Natural killer cell (primary cell): ENCODE data around the gene NAT10. TPM values are rescaled to one million over a fixed set of nuclear protein-coding genes. Genes with fewer than 3 reads are reported as not detected.
A peak's percentile ranks its signal among the peaks of the same experiment; 100 is the strongest.

ENCODE experiments used
- ATAC-seq, 3 donors: fragments of 150-1000 bp in 2 of 3; fragments of 200-7000 bp in 1 of 3; cut with Tn5 transposase; 1 replicate in 1 of 3; 2 replicates in 2 of 3; pipeline ENCODE4 v1.10.0; 2021; ENCODE audit warnings: mild to moderate bottlenecking in 2 of 3, moderate library complexity in 2 of 3
- DNase-seq, 2 donors: peaks; one replicate each; pipeline versions ENCODE4 v3.0.0 to v3.0.0-alpha.2; 2013 to 2021; ENCODE audit warnings: mixed read lengths in 1 of 2
- H3K27ac ChIP-seq: one replicate; pipeline ENCODE4 v1.5.1; 2013; ENCODE audit warnings: mild to moderate bottlenecking, low read length
- H3K27me3 ChIP-seq: one replicate; pipeline ENCODE4 v1.6.1; 2013; ENCODE audit warnings: low read length; ENCODE audit not compliant: control insufficient read depth, insufficient read depth
- H3K36me3 ChIP-seq: one replicate; pipeline ENCODE4 v1.6.1; 2013; ENCODE audit warnings: low read length; ENCODE audit not compliant: control insufficient read depth, insufficient read depth
- H3K4me1 ChIP-seq: one replicate; pipeline ENCODE4 v1.6.1; 2013; ENCODE audit warnings: low read length; ENCODE audit not compliant: control insufficient read depth, insufficient read depth
- H3K4me3 ChIP-seq: one replicate; pipeline ENCODE4 v1.5.1; 2013; ENCODE audit warnings: low read length
- H3K9me3 ChIP-seq: one replicate; pipeline ENCODE4 v1.6.1; 2013; ENCODE audit warnings: low read length; ENCODE audit not compliant: control insufficient read depth, insufficient read depth
- H3K27ac Mint-ChIP-seq, 2 donors: one replicate each; pipeline ENCODE4 v1.8.0; 2022; ENCODE audit warnings: mild to moderate bottlenecking in 2 of 2, mixed read lengths in 2 of 2, moderate library complexity in 1 of 2
- H3K27me3 Mint-ChIP-seq, 2 donors: one replicate each; pipeline ENCODE4 v1.8.0; 2022; ENCODE audit warnings: low read depth in 2 of 2, mixed read lengths in 2 of 2
- H3K36me3 Mint-ChIP-seq: one replicate; pipeline ENCODE4 v1.8.0; 2022; ENCODE audit warnings: mixed read lengths
- H3K4me1 Mint-ChIP-seq, 2 donors: one replicate each; pipeline ENCODE4 v1.8.0; 2022; ENCODE audit warnings: mixed read lengths in 2 of 2
- H3K4me3 Mint-ChIP-seq: one replicate; pipeline ENCODE4 v1.8.0; 2022; ENCODE audit warnings: mild to moderate bottlenecking, moderate library complexity, mixed read lengths
- H3K9me3 Mint-ChIP-seq, 2 donors: one replicate each; pipeline ENCODE4 v1.8.0; 2022; ENCODE audit warnings: mixed read lengths in 2 of 2
- WGBS: methylation state at CpG from one replicate; pipeline ENCODE4 v1.1.7; 2013; ENCODE audit warnings: missing lambda C conversion rate; ENCODE audit not compliant: insufficient coverage; 5-methylcytosine and 5-hydroxymethylcytosine counted together
- intact Hi-C: fragments of 100-400 bp; cut with micrococcal nuclease; formaldehyde crosslinking; loops from one replicate; pipeline ENCODE4 v1.14.2; 2022
- total RNA-seq, 4 donors: library from RNA; stranded (reverse); fragments of 120-200 nt in 1 of 4; gene quantifications; one replicate each; pipeline versions ENCODE4 v1.2.3 to v1.2.4, GENCODE V29; 2013 to 2022
- TF ChIP-seq, protein P1 (sequence below): fragments of 200-600 bp; IDR thresholded peaks from one replicate; pipeline ENCODE4 v1.8.0; 2022; ENCODE audit warnings: antibody characterized with exemption

The NAT10 gene
- total RNA-seq, 3 donors from 2014 or later (not counting 1 experiment from before 2014, with no cell fraction given) = 40.3 to 53.6 (median 42.8) TPM

DNA sequence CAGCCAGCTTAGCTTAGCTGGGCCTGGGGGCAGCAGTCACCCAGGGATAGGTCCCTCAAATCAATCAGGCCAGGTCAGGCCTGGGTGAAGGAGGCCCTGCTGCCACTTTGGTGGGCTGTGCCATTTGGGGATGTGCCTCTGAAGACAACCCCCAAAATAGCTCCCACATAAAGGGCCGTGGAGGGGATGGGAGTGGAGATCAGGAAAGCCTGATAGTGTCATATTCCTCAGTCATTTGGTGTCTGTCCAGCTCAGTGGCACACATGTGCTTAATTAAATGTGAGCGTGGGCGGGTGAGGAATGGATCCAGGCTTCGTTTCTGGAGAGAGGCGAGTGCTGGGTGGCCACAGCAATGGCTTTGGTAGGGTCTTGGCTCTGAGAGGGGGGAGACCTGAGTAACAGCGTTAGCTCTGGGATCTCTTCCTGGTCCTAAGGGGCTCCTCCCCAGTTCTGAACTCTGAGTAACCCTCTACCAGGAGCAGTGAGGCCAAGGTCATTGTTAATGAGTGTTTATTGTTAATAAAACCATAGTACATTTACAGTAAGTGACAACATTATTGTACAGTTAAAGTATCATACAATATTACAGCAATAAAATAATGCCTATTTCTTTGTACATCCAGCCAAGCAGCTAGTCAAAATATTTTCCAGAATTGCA, 45.2 kb downstream of the NAT10 start:
- peaks cover 40% of the 10 kb centered on the region for H3K36me3 ChIP-seq
- TF ChIP-seq, protein P1, sequence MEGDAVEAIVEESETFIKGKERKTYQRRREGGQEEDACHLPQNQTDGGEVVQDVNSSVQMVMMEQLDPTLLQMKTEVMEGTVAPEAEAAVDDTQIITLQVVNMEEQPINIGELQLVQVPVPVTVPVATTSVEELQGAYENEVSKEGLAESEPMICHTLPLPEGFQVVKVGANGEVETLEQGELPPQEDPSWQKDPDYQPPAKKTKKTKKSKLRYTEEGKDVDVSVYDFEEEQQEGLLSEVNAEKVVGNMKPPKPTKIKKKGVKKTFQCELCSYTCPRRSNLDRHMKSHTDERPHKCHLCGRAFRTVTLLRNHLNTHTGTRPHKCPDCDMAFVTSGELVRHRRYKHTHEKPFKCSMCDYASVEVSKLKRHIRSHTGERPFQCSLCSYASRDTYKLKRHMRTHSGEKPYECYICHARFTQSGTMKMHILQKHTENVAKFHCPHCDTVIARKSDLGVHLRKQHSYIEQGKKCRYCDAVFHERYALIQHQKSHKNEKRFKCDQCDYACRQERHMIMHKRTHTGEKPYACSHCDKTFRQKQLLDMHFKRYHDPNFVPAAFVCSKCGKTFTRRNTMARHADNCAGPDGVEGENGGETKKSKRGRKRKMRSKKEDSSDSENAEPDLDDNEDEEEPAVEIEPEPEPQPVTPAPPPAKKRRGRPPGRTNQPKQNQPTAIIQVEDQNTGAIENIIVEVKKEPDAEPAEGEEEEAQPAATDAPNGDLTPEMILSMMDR = no peak
- H3K9me3 ChIP-seq = no peaks in the 10 kb centered on the region
- Mint-ChIP-seq H3K9me3 (no peaks in the 10 kb centered on the region), H3K4me3 (no peak overlapping the region), H3K36me3 (peaks cover 15% of the 10 kb centered on the region), H3K27me3 (no peaks in the 10 kb centered on the region), H3K27ac (no peak overlapping the region), H3K4me1 (peaks cover 0 to 5% of the 10 kb centered on the region in 2 donors)
- DNase-seq (no peak), ATAC-seq (no peak)
- WGBS = over 99% methylated on average over 6 of the region's 6 CpGs
- no peak overlapping the region for H3K27ac ChIP-seq
- H3K4me1 ChIP-seq = peaks cover 15% of the 10 kb centered on the region
- intact Hi-C loops = no loop called here
- no peak overlapping the region for H3K4me3 ChIP-seq
- no peaks in the 10 kb centered on the region for H3K27me3 ChIP-seq

DNA sequence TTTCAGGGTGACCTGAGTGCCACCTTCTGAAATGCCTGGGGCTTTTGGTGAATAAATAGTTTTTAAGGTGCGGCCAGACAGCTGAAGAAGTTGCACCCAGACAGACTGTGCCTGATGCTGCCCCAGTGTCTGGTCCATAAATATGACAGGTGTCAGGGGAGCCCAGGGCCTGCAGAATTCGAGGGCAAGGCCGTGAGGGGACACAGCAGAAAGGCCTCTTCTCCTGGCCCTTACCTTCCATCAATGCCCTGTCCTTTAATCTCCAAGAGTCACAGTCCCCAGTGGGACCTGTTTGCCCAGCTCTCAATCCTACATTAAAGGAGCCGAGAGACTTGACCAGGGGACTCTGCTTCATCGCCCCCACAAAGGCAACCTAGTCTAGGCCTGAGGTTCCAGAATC, 45.7 kb downstream of the NAT10 start:
- Mint-ChIP-seq H3K4me3 (no peak overlapping the region), H3K36me3 (peaks cover 10% of the 10 kb centered on the region), H3K4me1 (peaks cover 0 to 5% of the 10 kb centered on the region in 2 donors), H3K27me3 (no peaks in the 10 kb centered on the region), H3K27ac (no peak overlapping the region), H3K9me3 (no peaks in the 10 kb centered on the region)
- H3K9me3 ChIP-seq = no peaks in the 10 kb centered on the region
- no peaks in the 10 kb centered on the region for H3K27me3 ChIP-seq
- ATAC-seq (no peak), DNase-seq (no peak)
- no peak overlapping the region for H3K27ac ChIP-seq
- TF ChIP-seq, protein P1 = no peak
- peaks cover 15% of the 10 kb centered on the region for H3K4me1 ChIP-seq
- H3K4me3 ChIP-seq = no peak overlapping the region
- H3K36me3 ChIP-seq = peaks cover 35% of the 10 kb centered on the region
- intact Hi-C loops = no loop called here
- 95% methylated on average over 5 of the region's 5 CpGs for WGBS

- DNase-seq (no peak), ATAC-seq (no peak)
- Mint-ChIP-seq H3K9me3 (no peaks in the 10 kb centered on the region), H3K27ac (peak overlapping the region in 1 of 2 donors; percentile 6), H3K4me1 (peaks cover 0 to 5% of the 10 kb centered on the region in 2 donors), H3K27me3 (no peaks in the 10 kb centered on the region), H3K4me3 (no peak overlapping the region), H3K36me3 (no peaks in the 10 kb centered on the region)
- H3K9me3 ChIP-seq = no peaks in the 10 kb centered on the region
- TF ChIP-seq, protein P1 = no peak
- WGBS = 96% methylated on average over 15 of the region's 18 CpGs
- intact Hi-C loops = no loop called here
- H3K4me3 ChIP-seq = no peak overlapping the region
- peaks cover 15% of the 10 kb centered on the region for H3K4me1 ChIP-seq
- H3K36me3 ChIP-seq = peaks cover 25% of the 10 kb centered on the region
- H3K27ac ChIP-seq = no peak overlapping the region
- no peaks in the 10 kb centered on the region for H3K27me3 ChIP-seq
Measured at GRCh38 chr11:34151916-34152845, 46.8 kb downstream of the NAT10 start.
